Stomach (tissue), 9 donors: ENCODE results near the gene GLCCI1. TPM values are rescaled to one million over a fixed set of nuclear protein-coding genes. Genes with fewer than 3 reads are reported as not detected.

ENCODE experiments used
- DNase-seq, 2 donors: peaks; one replicate each; pipeline versions ENCODE4 v3.0.0 to v3.0.0-alpha.2; 2013 to 2019
- H3K27ac ChIP-seq, 5 donors: fragments of 200-600 bp in 4 of 5; sonication (generic) in 4 of 5; one replicate each; pipeline ENCODE4 v1.5.1; 2013 to 2019; ENCODE audit warnings: mild to moderate bottlenecking in 1 of 5, moderate library complexity in 1 of 5
- H3K27me3 ChIP-seq, 3 donors: fragments of 200-600 bp; sonication (generic); one replicate each; pipeline ENCODE4 v1.5.1; 2017 to 2019; ENCODE audit warnings: mixed run types in 1 of 3
- H3K36me3 ChIP-seq, 4 donors: fragments of 200-600 bp; sonication (generic); 1 replicate in 3 of 4; 2 replicates in 1 of 4; pipeline ENCODE4 v1.5.1; 2016 to 2019
- H3K4me1 ChIP-seq, 4 donors: fragments of 200-600 bp; sonication (generic); one replicate each; pipeline ENCODE4 v1.5.1; 2016 to 2019
- H3K4me3 ChIP-seq, 4 donors: fragments of 200-600 bp; sonication (generic) in 3 of 4; one replicate each; pipeline ENCODE4 v1.5.1; 2016 to 2019; ENCODE audit warnings: mild to moderate bottlenecking in 1 of 4
- H3K9me3 ChIP-seq, 4 donors: fragments of 200-600 bp; sonication (generic); one replicate each; pipeline ENCODE4 v1.5.1; 2016 to 2019
- CTCF ChIP-seq, 7 experiments: fragments of 450-650 bp in 4 of 7; fragments of 200-600 bp in 3 of 7; sonication (generic) in 3 of 7; IDR thresholded peaks; one replicate each; pipeline ENCODE4 v1.5.1; 2016 to 2019; ENCODE audit warnings: antibody characterized with exemption in 7 of 7, control low read depth in 2 of 7, mild to moderate bottlenecking in 1 of 7
- EP300 ChIP-seq: sonication (generic); formaldehyde crosslinking; IDR thresholded peaks from one replicate; pipeline ENCODE4 v1.6.1; 2017; ENCODE audit warnings: antibody characterized with exemption
- POLR2A ChIP-seq, 4 donors: fragments of 450-650 bp; IDR thresholded peaks; one replicate each; pipeline ENCODE4 v1.6.1; 2016; ENCODE audit warnings: antibody characterized with exemption in 4 of 4, control low read depth in 2 of 4, mild to moderate bottlenecking in 1 of 4, moderate library complexity in 1 of 4
- POLR2AphosphoS5 ChIP-seq, 3 donors: sonication (generic); formaldehyde crosslinking; IDR thresholded peaks; one replicate each; pipeline ENCODE4 v1.6.1; 2016; ENCODE audit warnings: antibody characterized with exemption in 3 of 3
- WGBS, 5 donors: extraction: QIAGEN DNeasy Blood & Tissue Kit in 3 of 5; methylation state at CpG; one replicate each; pipeline versions ENCODE4 v1.1.5 to v1.1.7; 2013 to 2018; 5-methylcytosine and 5-hydroxymethylcytosine counted together
- intact Hi-C: fragments of 100-400 bp; cut with DNase I; formaldehyde crosslinking; loops from one replicate; pipeline ENCODE4 v1.15.1; 2023; ENCODE audit warnings: low total_unique reads
- polyA plus RNA-seq, 3 donors: library from polyadenylated mRNA; stranded (reverse); fragments of 200-250 nt; gene quantifications; one replicate each; pipeline ENCODE4 v1.2.3, GENCODE V29; 2013
- total RNA-seq, 5 donors: library from RNA; depleted of rRNA; stranded (reverse); fragments of >200 nt; gene quantifications; one replicate each; pipeline versions ENCODE4 v1.1.0 to v1.2.3, GENCODE V29; 2014 to 2016
- donor health status: healthy with polysubstance abuse.
- donor health status: Bipolar disorder and iron deficiency.
- donor health status: healthy.

The GLCCI1 gene
- total and polyA plus RNA-seq, 8 donors: 2.6 to 60.9 (median 14.9) TPM

DNA sequence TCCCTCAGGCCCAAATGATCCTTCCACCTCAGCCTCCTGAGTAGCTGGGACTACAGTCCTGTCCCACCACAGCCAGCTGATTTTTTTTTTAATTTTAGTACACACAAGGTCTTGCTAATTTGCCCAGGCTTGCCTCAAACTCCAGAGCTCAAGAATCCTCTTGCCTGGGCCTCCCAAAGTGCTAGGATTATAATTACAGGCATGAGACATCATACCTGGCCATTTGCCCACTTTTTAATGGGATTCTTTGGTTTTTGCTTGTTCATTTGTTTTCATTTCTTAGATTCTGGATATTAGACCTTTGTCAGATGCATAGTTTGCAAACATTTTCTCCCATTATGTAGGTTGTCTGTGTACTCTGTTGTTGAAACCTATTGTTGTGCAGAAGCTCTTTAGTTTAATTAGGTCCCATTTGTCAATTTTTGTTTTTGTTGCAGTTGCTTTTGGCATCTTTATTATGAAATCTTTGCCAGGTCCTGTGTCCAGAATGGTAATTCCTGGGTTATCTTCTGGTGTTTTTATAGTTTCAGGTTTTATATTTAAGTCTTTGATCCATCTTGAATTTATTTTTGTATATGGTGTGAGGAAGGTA lies 95.2 kb downstream of the GLCCI1 start:
- peaks cover 0 to 10% (median 3%) of the 10 kb centered on the region in 4 donors for H3K4me1 ChIP-seq

GRCh38 chr7:8064828-8065227 lies 96.2 kb downstream of the GLCCI1 start:
- 96 to 99% (median 97%) methylated on average over 12 of the region's 12 CpGs for WGBS, 5 donors
- Histone ChIP-seq H3K4me3 (no peak overlapping the region), H3K4me1 (peaks cover 0 to 6% (median 3%) of the 10 kb centered on the region in 4 donors), H3K27ac (no peak overlapping the region), H3K9me3 (no peaks in the 10 kb centered on the region), H3K36me3 (peaks cover 0 to 31% (median 23%) of the 10 kb centered on the region in 4 donors), H3K27me3 (no peaks in the 10 kb centered on the region)
- TF ChIP-seq POLR2A (IDR thresholded peaks at IDR 0.05) (no peak), CTCF (IDR thresholded peaks at IDR 0.05) (no peak), POLR2AphosphoS5 (IDR thresholded peaks at IDR 0.05) (no peak), EP300 (no peak)
- intact Hi-C loops: no loop called here
- no peak for DNase-seq

More for the DNA sequence above, 95.2 kb downstream of the GLCCI1 start:
- Histone ChIP-seq H3K36me3 (peaks cover 0 to 31% (median 23%) of the 10 kb centered on the region in 4 donors), H3K27ac (no peak overlapping the region), H3K4me3 (no peak overlapping the region), H3K27me3 (no peaks in the 10 kb centered on the region), H3K9me3 (no peaks in the 10 kb centered on the region)
- no peak for TF ChIP-seq CTCF (IDR thresholded peaks at IDR 0.05)
- no peak for TF ChIP-seq EP300
- no peak for TF ChIP-seq POLR2AphosphoS5 (IDR thresholded peaks at IDR 0.05)
- no peak for TF ChIP-seq POLR2A (IDR thresholded peaks at IDR 0.05)
- no peak for DNase-seq
- intact Hi-C loops: no loop called here

GRCh38 chr7:8065356-8065813 lies 96.8 kb downstream of the GLCCI1 start:
- WGBS, 5 donors: 76 to 86% (median 82%) methylated on average over 2 of the region's 2 CpGs
- DNase-seq: no peak
- H3K27me3 ChIP-seq: no peaks in the 10 kb centered on the region
- H3K9me3 ChIP-seq: no peaks in the 10 kb centered on the region
- H3K4me1 ChIP-seq: peaks cover 0 to 6% (median 1%) of the 10 kb centered on the region in 4 donors
- H3K36me3 ChIP-seq: peaks cover 0 to 30% (median 20%) of the 10 kb centered on the region in 4 donors
- no peak overlapping the region for H3K4me3 ChIP-seq
- intact Hi-C loops: no loop called here
- no peak overlapping the region for H3K27ac ChIP-seq
- TF ChIP-seq POLR2A (IDR thresholded peaks at IDR 0.05): no peak
- TF ChIP-seq CTCF (IDR thresholded peaks at IDR 0.05): no peak
- no peak for TF ChIP-seq POLR2AphosphoS5 (IDR thresholded peaks at IDR 0.05)
- TF ChIP-seq EP300: no peak

DNA sequence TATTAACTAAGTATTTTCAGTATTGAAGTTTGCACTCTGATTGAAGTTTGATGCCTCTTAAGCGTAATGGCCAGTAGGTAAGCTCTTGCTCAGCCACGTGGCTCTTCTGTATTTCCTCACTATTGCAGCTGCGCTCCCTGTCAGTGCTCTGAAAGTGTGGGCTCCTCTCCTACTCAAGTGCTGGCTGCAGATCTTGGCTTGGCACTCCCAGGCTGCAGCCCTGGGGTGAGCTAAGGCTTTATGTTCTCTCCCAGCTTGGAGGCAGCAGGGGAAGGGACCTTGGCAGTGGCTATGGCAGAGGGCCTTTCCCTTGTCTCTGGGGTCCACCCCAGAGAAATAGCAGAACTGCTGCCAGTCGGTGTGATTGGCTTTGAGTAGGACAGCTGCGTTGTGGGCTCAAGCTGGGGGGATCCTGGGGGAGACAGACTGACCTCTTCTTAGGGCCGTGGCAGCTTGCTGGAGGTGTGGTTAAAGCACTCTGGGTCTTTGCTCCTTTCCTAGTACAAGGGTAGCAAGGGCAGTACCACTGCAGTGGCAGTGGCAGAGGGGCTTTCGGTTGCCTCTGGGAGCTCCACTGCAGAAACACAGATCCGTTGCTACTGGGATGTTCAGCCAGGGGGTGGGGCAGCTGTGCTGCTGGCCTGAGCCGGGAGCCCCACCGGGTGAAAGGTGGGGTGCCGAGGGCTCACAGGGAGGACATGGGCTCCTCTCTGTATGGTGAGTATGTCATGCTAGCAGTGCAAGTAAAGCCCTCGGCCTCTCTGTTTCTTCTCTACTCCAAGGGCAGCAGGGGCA lies 100.5 kb downstream of the GLCCI1 start:
- no peaks in the 10 kb centered on the region for H3K27me3 ChIP-seq
- 82 to 90% (median 88%) methylated on average over 8 to 12 of the region's 12 CpGs for WGBS, 5 donors
- no peak overlapping the region for H3K27ac ChIP-seq
- peaks cover 6 to 14% (median 9%) of the 10 kb centered on the region in 4 donors for H3K36me3 ChIP-seq
- TF ChIP-seq POLR2A (IDR thresholded peaks at IDR 0.05): no peak
- no peak for TF ChIP-seq POLR2AphosphoS5 (IDR thresholded peaks at IDR 0.05)
- no peak for TF ChIP-seq CTCF (IDR thresholded peaks at IDR 0.05)
- TF ChIP-seq EP300: no peak
- DNase-seq: no peak
- H3K4me3 ChIP-seq: no peak overlapping the region
- H3K9me3 ChIP-seq: no peaks in the 10 kb centered on the region
- intact Hi-C loops: no loop called here
- H3K4me1 ChIP-seq: peaks cover 0 to 2% (median 0%) of the 10 kb centered on the region in 4 donors
